GM12891 (cell line): Measurements from ENCODE around the gene ADAMTS13.

Source experiments
- DNase-seq: peaks from one replicate; pipeline ENCODE4 v3.0.0; 2011; ENCODE audit warnings: low spot score; ENCODE audit not compliant: insufficient read length
- FAIRE-seq: peaks from 2 replicates; lab custom pipeline; 2011; peaks lifted over from hg19 to GRCh38; lab: Jason Lieb, UNC
- PAX5 ChIP-seq: IDR thresholded peaks from 2 replicates; pipeline ENCODE4 v1.6.1; 2011; ENCODE audit warnings: low read length, moderate library complexity, mild to moderate bottlenecking; ENCODE audit not compliant: insufficient read depth, severe bottlenecking
- POLR2A ChIP-seq: IDR thresholded peaks from 2 replicates; pipeline ENCODE4 v1.6.1; 2011; ENCODE audit warnings: low read depth, low read length, control low read depth
- POLR2AphosphoS5 ChIP-seq: IDR thresholded peaks from 2 replicates; pipeline ENCODE4 v1.6.1; 2011; ENCODE audit warnings: low read depth, low read length, control low read depth
- POU2F2 ChIP-seq: IDR thresholded peaks from 2 replicates; pipeline ENCODE4 v1.6.1; 2011; ENCODE audit warnings: low read depth, mild to moderate bottlenecking, control low read depth, low read length, moderate library complexity
- SPI1 ChIP-seq: IDR thresholded peaks from 2 replicates; pipeline ENCODE4 v1.6.1; 2011; ENCODE audit warnings: low read depth, low read length, control low read depth
- TAF1 ChIP-seq: IDR thresholded peaks from 2 replicates; pipeline ENCODE4 v1.6.1; 2011; ENCODE audit warnings: low read depth, low read length, control low read depth

ADAMTS13 gene

DNA sequence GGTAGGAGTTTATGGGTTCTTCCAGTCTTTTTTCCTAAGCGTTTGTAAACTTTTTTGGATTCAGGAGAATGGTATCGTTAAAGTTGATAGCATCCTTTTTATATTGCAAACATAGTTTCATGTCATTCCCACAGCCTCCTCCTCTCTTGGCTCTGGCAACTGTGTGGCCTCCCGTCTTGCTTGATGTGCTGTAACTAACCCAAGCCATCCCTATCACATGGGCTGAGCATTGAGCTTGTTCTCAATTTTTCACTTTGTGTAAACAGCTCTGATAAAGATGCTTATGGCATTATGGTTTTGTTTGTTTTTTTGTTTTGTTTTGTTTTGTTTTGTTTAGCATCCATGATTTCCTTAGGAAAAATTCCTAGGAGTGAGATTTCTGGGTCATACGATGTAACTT, 41.4 kb upstream of the ADAMTS13 start:
- FAIRE-seq = no peak

DNA sequence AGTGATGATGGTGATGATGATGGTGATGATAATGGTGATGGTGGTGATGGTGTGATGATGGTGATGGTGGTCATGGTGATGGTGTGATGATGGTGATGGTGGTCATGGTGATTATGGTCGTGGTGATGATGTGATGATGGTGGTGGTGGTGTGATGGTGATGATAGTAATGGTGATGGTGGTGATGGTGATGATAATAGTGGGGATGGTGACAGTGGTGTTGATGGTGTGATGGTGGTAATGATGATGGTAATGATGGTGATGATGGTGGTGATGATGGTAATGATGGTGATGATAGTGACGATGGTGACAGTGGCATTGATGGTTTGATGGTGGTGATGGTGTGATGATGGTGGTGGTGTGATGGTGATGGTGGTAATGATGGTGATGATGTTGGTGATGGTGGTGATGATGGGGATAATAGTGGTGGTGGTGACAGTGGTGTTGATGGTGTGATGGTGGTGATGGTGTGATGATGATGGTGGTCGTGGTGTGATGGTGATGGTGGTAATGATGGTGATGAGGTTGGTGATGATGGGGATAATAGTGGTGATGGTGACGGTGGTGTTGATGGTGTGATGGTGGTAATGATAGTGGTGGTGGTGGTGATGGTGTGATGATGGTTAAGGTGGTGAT, 39.5 kb upstream of the ADAMTS13 start:
- TF ChIP-seq SPI1 (no peak), POU2F2 (no peak), POLR2A (no peak), POLR2AphosphoS5 (no peak), TAF1 (no peak), PAX5 (no peak)
- FAIRE-seq (no peak), DNase-seq (no peak)

More for the DNA sequence above, 41.4 kb upstream of the ADAMTS13 start:
- TF ChIP-seq POU2F2 = no peak
- no peak for TF ChIP-seq TAF1
- TF ChIP-seq PAX5 = no peak
- no peak for TF ChIP-seq SPI1
- TF ChIP-seq POLR2A = no peak
- no peak for TF ChIP-seq POLR2AphosphoS5
- DNase-seq = no peak

DNA sequence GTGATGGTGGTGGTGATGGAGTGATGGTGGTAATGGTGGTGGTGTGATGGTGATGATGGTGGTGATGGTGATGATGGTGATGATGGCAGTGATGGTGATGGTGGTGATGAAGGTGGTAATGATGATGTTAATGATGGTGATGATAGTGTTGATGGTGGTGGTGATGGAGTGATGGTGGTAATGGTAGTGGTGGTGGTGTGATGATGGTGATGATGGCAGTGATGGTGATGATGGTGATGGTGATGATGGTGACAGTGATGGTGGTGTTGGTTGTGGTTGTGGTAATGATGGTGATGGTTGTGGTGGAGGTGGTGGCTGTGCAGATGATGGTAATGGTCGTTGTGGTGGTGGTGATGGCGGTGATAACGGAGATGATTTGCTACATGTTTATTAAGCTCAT, 38.7 kb upstream of the ADAMTS13 start:
- no peak for FAIRE-seq
- TF ChIP-seq PAX5 (no peak), POLR2AphosphoS5 (no peak), POU2F2 (no peak), SPI1 (no peak), POLR2A (no peak), TAF1 (no peak)
- DNase-seq = no peak

DNA sequence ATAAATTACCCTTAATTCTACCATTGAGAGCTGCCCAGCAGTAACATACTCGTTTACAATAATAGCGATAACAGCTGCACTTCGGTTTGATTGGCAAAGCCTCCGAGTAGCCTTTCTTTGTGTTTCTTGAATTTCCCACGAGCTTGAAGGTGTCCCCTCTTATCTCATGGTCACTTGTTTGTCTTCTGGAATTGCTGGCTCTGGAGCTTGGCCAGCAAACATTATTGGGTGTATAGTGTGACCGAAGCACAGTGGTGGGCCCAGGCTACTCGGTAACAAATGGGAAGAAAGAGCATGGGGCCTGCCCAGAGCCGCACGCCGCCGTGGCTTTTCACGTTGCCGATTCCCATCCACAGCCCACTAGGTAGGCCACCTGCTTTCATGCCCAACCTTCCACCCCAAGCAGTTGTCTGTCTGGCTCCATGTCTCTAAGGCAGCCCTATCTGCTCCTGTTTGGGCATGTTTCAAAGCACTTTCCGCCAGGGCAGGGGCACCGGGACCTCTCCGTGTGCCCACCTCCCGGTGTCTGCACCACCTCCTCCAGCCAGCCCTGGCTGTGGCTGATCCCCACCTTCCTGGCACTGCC, 37.3 kb upstream of the ADAMTS13 start:
- DNase-seq = no peak
- TF ChIP-seq POLR2A = no peak
- TF ChIP-seq POU2F2 = no peak
- FAIRE-seq = no peak

DNA sequence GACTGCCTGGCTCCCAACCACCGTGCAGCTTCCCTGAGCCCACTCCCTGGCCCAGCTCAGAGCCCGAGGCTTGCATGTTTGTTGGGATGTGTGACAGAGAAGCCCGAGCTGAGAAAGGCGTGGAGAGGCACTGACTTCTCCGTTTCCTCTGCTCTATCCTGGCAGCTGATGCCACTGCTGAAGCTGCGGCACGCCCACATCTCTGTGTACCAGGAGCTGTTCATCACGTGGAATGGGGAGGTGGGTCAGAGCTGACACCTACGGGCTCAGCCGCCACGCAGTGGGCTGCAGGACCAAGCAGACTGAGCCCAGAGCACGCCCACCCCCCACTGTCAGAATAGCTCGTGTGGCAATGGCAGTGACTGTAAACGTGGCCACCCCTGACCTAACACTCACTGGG, 36.7 kb upstream of the ADAMTS13 start:
- FAIRE-seq (no peak), DNase-seq (no peak)
- TF ChIP-seq POU2F2 (no peak), POLR2AphosphoS5 (no peak), PAX5 (no peak), TAF1 (no peak), POLR2A (no peak)

DNA sequence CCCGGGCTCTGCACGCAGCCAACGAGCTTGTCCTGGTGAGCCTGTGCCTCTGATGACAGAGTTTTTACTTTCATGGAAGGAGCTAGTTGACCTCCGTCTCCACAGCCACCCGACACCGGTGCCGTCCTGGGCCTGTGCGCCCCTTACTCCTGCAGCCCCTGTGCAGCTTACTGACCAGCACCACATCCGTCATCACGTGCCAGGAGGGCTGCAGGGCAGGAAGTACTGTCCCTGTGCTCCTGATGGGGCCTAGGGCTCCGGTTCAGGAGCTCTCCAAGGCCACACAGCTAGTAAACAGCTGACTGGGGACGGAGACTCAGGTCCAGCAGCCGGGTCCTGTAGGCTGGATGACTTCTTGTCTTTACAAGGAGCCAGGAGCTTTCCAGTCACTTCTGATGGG, 35.8 kb upstream of the ADAMTS13 start:
- DNase-seq (no peak), FAIRE-seq (no peak)
- TF ChIP-seq POLR2AphosphoS5 = no peak
- TF ChIP-seq TAF1 = no peak
- no peak for TF ChIP-seq PAX5
- TF ChIP-seq POLR2A = no peak
- no peak for TF ChIP-seq SPI1
- TF ChIP-seq POU2F2 = no peak

DNA sequence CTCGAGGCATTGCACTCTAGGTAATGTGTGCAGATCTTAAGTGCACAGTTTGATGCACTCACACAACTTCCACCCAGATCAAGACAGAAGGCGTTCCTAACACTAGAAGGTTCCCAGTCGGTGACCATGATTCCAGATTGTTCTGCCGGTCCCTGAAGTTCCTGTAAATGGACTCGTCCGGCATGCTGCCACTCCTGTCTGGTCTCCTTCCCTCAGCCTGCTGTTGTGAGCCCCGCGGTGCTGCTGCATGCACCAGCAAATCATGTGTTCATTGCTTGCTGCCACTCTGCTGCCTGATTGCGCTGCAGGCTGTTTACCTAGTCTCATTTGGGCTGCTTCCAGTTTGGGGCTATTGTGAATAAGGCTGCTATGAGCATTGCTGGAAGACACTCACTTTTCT, 34.5 kb upstream of the ADAMTS13 start:
- no peak for DNase-seq
- no peak for FAIRE-seq
- TF ChIP-seq TAF1 = no peak
- TF ChIP-seq PAX5 = no peak
- TF ChIP-seq POU2F2 = no peak

DNA sequence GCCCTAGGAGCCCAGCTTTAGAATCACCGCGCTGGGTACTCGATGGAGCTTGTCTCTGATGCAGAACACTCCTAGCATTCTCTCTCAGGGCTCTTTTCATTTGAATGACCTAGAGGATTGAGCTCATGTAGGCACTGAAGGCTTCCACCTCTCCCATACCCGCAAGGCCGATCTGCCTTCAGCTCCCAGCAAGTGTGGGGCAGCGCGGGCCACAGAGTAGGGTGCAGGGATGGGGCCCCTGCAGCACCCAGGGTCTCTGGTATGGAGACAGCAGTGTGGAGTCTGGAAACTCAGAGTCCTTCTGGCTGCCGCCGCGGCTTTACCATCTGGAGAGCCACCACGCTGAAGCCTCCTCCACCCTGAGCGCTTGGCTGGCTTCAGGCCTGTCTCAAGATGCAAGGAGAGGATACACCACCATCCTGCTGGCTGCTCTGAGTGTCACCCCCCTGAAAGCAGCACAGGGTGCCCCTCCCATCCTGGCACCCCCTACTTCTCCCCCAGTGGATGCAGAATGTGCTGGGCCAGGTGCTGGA, 33.1 kb upstream of the ADAMTS13 start:
- FAIRE-seq (no peak), DNase-seq (no peak)

DNA sequence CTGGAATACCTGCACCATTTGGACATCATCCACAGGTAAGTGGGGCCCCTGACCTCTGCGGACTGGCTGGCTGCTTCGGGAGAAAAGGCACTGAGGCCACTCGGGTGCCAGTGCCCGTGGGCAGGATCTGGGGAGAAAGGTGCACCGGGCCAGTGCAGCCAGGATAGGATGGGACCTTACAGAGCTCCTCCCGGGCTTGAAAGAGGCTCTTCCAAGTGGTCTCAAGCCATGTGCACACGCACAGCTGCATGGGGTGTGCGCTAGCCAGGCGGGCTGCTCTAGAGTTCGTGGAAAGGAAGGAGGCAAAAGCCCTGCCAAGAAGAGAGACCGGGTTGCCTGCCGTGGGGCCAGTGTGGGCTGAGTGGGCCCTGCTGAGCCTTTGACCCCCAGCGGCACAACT, 32.6 kb upstream of the ADAMTS13 start:
- DNase-seq (no peak), FAIRE-seq (no peak)
- TF ChIP-seq POU2F2 (no peak), PAX5 (no peak), SPI1 (no peak), POLR2A (no peak), TAF1 (no peak), POLR2AphosphoS5 (no peak)

More for the DNA sequence above, 33.1 kb upstream of the ADAMTS13 start:
- no peak for TF ChIP-seq POLR2AphosphoS5
- no peak for TF ChIP-seq POU2F2
- TF ChIP-seq SPI1 = no peak
- no peak for TF ChIP-seq PAX5
- no peak for TF ChIP-seq TAF1
- TF ChIP-seq POLR2A = no peak
